ENCODE data around the gene ZSCAN30. TPM values are rescaled to one million over a fixed set of nuclear protein-coding genes. Genes with fewer than 3 reads are reported as not detected.

Gene ZSCAN30
- total and polyA plus RNA-seq, 9 of the 15 experiments (the other 6 are each of a cell fraction or from before 2014, with no cell fraction given) = 4.6 to 13.6 (median 10.8) TPM

DNA sequence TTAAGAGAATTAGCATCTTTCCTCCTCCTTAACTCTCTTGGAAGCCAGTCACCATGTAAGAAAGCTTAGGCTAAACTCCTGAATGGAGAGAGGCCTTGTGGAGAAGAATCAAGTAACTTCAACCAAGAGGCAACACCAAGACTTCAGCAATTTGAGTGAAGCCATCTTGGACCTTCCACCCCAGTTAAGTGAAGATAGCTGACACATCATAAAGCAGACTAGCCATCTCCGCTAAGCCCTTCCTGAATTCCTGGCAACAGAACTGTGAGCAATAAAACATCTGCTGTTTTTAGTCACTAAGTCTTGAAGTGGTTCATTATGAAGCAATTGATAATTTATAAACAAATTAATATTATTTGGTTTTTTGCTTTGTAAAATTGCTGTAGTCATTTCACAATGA is 50.7 kb downstream of the ZSCAN30 start:
- no peaks in the 10 kb centered on the region for H3K9me1 ChIP-seq (ENCODE audit: control insufficient read depth, insufficient read depth, low read length)
- H3K9ac ChIP-seq (ENCODE audit: insufficient read depth in 1 of 2, low read depth in 2 of 2, low read length in 2 of 2) = no peak overlapping the region
- in situ Hi-C loops (cut with MboI) = no loop called here
- peaks cover 24% of the 10 kb centered on the region for H3K36me3 ChIP-seq (ENCODE audit: control insufficient read depth, insufficient read depth, low read length)
- H3K9me3 ChIP-seq (replicated peaks; ENCODE audit: control insufficient read depth, insufficient read depth, low read depth, low read length) = peaks cover 5% of the 10 kb centered on the region; the same call in 1 of the 2 replicates
- no peaks in the 10 kb centered on the region for H3K27me3 ChIP-seq (ENCODE audit: control insufficient read depth in 2 of 2, insufficient read depth in 2 of 2, low read length in 2 of 2)
- FAIRE-seq = peak; percentile 48
- DNase-seq (ENCODE audit: extremely low read depth in 1 of 4, low spot score in 3 of 4) = peak in 2 of 4 experiments; percentile 21 to 36
- BruUV-seq (replicated peaks) = no TSS peak
- no peak for TF ChIP-seq NFXL1 (CRISPR knock-in tag; IDR thresholded peaks at IDR 0.05)
- TF ChIP-seq HDAC2 (IDR thresholded peaks at IDR 0.05) = no peak
- 0 out of 2 replicates have a peak, but pooled peaks have one; percentile 18 for TF ChIP-seq ZNF197 (CRISPR knock-in tag; IDR thresholded peaks at IDR 0.05; ENCODE audit: low read depth)
- 0 out of 2 replicates have a peak, but pooled peaks have one; percentile 49 for TF ChIP-seq CEBPB (tag; IDR thresholded peaks at IDR 0.05)
- peak; percentile 91 for TF ChIP-seq MAFG (tag; conservative IDR thresholded peaks at IDR 0.05)
- peak; percentile 97 for TF ChIP-seq ZNF316 (IDR thresholded peaks at IDR 0.05)
- peak; percentile 83 for TF ChIP-seq MAFF (IDR thresholded peaks at IDR 0.05; ENCODE audit: low read length)
- TF ChIP-seq, protein P1, sequence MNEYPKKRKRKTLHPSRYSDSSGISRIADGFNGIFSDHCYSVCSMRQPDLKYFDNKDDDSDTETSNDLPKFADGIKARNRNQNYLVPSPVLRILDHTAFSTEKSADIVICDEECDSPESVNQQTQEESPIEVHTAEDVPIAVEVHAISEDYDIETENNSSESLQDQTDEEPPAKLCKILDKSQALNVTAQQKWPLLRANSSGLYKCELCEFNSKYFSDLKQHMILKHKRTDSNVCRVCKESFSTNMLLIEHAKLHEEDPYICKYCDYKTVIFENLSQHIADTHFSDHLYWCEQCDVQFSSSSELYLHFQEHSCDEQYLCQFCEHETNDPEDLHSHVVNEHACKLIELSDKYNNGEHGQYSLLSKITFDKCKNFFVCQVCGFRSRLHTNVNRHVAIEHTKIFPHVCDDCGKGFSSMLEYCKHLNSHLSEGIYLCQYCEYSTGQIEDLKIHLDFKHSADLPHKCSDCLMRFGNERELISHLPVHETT (CRISPR knock-in tag; conservative IDR thresholded peaks at IDR 0.05 in 1 of 2, IDR thresholded peaks at IDR 0.05 in 1 of 2) = 0 out of 4 replicates have a peak, but pooled peaks of 1 of the 2 experiments have one; percentile 29
- peak in 1 of 3 experiments; percentile 53 for TF ChIP-seq YY1 (IDR thresholded peaks at IDR 0.05; ENCODE audit: borderline replicate concordance in 1 of 3, control insufficient read depth in 1 of 3, extremely low read depth in 1 of 3, insufficient read depth in 3 of 3, insufficient read length in 1 of 3, insufficient replicate concordance in 2 of 3, low read depth in 1 of 3, low read length in 2 of 3)
- no peak for TF ChIP-seq ZNF586 (CRISPR knock-in tag; conservative IDR thresholded peaks at IDR 0.05)
- no peak for TF ChIP-seq RUNX1 (IDR thresholded peaks at IDR 0.05; ENCODE audit: low read depth)
- no peak for TF ChIP-seq POLR3G (IDR thresholded peaks at IDR 0.05; ENCODE audit: extremely low read depth, insufficient read length, insufficient replicate concordance)
- peak; percentile 83 for TF ChIP-seq MAFK (IDR thresholded peaks at IDR 0.05; ENCODE audit: low read length)
- peak; percentile 92 for TF ChIP-seq C11orf30 (IDR thresholded peaks at IDR 0.05; ENCODE audit: low read depth)
- no peak for TF ChIP-seq NRF1 (conservative IDR thresholded peaks at IDR 0.05 in 1 of 2, IDR thresholded peaks at IDR 0.05 in 1 of 2)
- TF ChIP-seq CEBPG (CRISPR knock-in tag; IDR thresholded peaks at IDR 0.05) = no peak
- TF ChIP-seq CEBPG (tag; conservative IDR thresholded peaks at IDR 0.05 in 1 of 2, IDR thresholded peaks at IDR 0.05 in 1 of 2) = peak; percentile 42 to 51; a peak in 2 of 4 replicates
- intact Hi-C loops (cut with micrococcal nuclease) = loop anchor here (10.0 kb wide), 2 partner anchors 515 to 715 kb away; no protein-coding TSS in a partner anchor
- H3K79me2 ChIP-seq (ENCODE audit: control insufficient read depth, insufficient read depth, low read length) = peaks cover 23% of the 10 kb centered on the region
- no peak for ATAC-seq
- H4K20me1 ChIP-seq (replicated peaks; ENCODE audit: control insufficient read depth, insufficient read depth, low read length) = no peaks in the 10 kb centered on the region
- ChIA-PET POLR2A (interaction anchor here (1.1 to 1.7 kb wide), 5 partner anchors 9 to 234 kb away, joined by 3 to 7 read pairs (median 4); partner anchors contain the start of genes ZNF24 and ZSCAN30), CTCF (ENCODE audit: low intra/inter-chr PET ratio) (no interaction called here)
- H2AFZ ChIP-seq (ENCODE audit: low read depth, low read length) = peak overlapping the region; percentile 88
- peak overlapping the region; percentile 87; the same call in 1 of the 3 replicates for H3K27ac ChIP-seq (ENCODE audit: extremely low read depth, low read depth, low read length)
- peaks cover 3 to 11% of the 10 kb centered on the region in 2 experiments for H3K4me1 ChIP-seq (replicated peaks in 1 of 2; ENCODE audit: control insufficient read depth in 2 of 2, insufficient read depth in 2 of 2, low read length in 2 of 2)
- WGBS (ENCODE audit: insufficient coverage, low coverage, missing lambda C conversion rate) = 85% methylated on average over 1 of the region's 1 CpG
- no peak overlapping the region for H3K4me2 ChIP-seq (ENCODE audit: insufficient read depth, low read length)
- H3K4me3 ChIP-seq = no peak overlapping the region

All from K562 (cell line).